GM12873 (cell line): Measurements from ENCODE around the gene GABRR3.

ENCODE experiments used
- CTCF ChIP-seq: IDR thresholded peaks from 2 replicates; pipeline ENCODE4 v1.5.1; 2012; ENCODE audit warnings: low read depth, mild to moderate bottlenecking, moderate library complexity, low read length, control low read depth; ENCODE audit not compliant: insufficient read depth; ENCODE audit errors: missing control alignments

Gene GABRR3

GRCh38 chr3:98008855-98009254 is 26.3 kb downstream of the GABRR3 start:
- TF ChIP-seq CTCF, result no peak

GRCh38 chr3:98005438-98005837 is 29.7 kb downstream of the GABRR3 start:
- no peak for TF ChIP-seq CTCF

DNA sequence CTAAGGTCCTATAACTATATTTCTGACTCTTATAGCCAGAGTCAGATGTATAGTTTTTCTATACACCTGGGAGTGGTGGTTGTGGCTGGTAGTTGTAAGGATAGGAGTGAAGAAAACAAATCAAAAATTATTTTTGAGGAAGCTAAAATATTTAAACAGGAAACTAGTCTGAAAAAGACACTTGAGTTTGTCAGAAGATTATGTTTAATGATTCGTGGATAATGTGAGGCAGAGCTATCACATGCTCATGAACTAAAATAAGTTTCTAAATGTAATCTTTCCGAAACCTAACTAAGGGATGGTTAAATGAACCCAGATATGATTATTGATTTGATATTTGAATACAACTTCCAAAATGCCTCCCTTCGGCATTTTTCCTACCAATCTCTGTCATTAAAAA is 30.4 kb downstream of the GABRR3 start:
- TF ChIP-seq CTCF, result no peak

DNA sequence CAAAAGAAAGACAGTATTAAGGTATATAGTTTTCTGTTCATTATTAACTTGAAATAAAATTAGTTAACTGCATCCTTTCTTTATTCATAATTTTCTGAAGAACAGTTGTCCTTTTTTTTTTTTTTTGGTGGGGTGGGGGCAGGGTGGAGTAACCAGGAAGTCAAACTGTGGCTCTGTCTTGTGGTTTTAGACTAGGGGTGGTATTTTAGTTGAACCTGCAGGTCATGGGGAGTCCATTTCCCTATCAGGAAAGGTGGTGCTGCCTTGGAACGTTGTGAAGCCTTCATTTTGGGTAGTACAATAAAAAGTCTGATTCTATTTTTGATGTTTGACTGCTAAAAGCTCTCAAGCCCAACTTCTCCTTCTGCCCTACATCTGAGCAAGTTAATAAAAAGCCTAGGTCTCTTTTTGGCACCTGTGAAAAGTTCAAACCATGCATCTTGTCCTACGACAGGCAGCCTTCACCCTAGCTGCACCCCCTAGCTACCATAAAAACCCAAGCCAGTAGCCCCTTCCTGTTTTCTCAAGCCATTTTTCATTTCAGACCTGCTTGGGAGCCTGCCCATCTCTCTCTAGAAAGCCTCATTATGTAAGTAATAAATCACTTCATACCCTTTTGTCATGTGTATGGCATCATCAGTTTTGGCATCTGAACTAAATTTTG is 31.7 kb downstream of the GABRR3 start:
- no peak for TF ChIP-seq CTCF

GRCh38 chr3:98002717-98003116 is 32.4 kb downstream of the GABRR3 start:
- TF ChIP-seq CTCF, result no peak

- TF ChIP-seq CTCF, result no peak
Observed at GRCh38 chr3:97999994-98000393, 35.1 kb downstream of the GABRR3 start.

DNA sequence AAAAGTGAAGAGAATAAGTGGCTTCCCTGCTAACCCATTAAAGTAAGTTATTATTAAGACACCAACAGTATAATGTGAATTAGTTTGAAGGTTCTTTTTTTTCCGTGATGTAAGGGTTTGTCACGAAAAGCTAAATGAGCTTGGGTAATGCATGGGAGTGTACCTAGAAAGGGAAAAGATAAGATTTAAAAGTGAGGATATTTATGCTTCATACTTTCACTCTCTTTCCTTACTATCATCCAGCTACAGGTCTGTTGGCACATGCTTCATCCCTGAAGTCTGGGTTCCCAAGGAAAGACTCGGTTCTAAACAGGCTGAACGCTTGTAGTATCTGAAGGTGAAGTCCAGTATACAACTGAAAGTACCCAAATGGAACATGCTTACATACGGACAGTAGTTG is 36.0 kb downstream of the GABRR3 start:
- TF ChIP-seq CTCF, result no peak
